DND-41 (cell line): ENCODE data around the gene PAM16.

Experiments used
- EZH2 ChIP-seq: IDR thresholded peaks from 3 replicates; pipeline ENCODE4 v1.6.1; 2012; ENCODE audit warnings: borderline replicate concordance, low read depth, mild to moderate bottlenecking, moderate library complexity, low read length, inconsistent platforms; ENCODE audit not compliant: severe bottlenecking
- TF ChIP-seq, protein P1 (sequence below): IDR thresholded peaks from 2 replicates; pipeline ENCODE4 v1.5.1; 2012; ENCODE audit warnings: borderline replicate concordance, low read length, moderate library complexity, mild to moderate bottlenecking; ENCODE audit not compliant: poor library complexity, severe bottlenecking; ENCODE audit errors: extremely low read depth

DNA sequence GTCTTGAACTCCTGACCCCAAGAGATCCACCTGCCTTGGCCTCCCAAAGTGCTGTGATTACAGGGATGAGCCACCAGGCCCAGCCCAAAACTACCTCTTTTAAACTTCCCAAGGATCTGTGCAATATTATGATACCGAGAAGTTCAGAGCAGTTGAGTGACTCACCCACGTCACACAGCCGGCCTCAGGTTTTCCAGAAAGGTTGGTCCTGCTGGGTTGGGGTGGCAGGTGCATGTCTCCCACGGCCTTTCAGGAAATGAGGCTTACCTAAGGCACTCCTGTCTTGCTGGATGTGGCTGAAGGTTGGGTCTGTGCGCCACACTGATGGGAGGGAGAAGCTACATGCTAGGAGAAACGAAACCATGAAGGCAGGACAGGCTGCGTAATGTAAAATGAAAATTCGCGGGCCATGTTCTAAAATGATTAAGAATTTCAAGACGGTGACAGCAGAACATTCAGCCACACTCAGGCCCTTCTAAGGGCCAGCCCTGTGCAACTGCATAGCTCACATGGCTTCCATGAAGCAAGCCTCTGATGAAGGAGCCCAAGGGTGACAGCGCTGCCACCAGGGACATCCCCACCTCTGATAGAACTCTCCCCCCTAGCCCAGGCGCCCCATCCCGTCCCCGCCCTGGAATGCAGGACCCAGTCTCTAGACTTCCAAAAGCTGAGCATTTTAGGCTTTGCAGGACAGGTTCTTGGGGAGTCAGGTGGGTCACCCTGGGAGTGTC lies 41.9 kb downstream of the PAM16 start:
- no peak for TF ChIP-seq EZH2
- TF ChIP-seq, protein P1, sequence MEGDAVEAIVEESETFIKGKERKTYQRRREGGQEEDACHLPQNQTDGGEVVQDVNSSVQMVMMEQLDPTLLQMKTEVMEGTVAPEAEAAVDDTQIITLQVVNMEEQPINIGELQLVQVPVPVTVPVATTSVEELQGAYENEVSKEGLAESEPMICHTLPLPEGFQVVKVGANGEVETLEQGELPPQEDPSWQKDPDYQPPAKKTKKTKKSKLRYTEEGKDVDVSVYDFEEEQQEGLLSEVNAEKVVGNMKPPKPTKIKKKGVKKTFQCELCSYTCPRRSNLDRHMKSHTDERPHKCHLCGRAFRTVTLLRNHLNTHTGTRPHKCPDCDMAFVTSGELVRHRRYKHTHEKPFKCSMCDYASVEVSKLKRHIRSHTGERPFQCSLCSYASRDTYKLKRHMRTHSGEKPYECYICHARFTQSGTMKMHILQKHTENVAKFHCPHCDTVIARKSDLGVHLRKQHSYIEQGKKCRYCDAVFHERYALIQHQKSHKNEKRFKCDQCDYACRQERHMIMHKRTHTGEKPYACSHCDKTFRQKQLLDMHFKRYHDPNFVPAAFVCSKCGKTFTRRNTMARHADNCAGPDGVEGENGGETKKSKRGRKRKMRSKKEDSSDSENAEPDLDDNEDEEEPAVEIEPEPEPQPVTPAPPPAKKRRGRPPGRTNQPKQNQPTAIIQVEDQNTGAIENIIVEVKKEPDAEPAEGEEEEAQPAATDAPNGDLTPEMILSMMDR, result no peak
